GM12873 (cell line): ENCODE results near the gene FRYL.

Experiments
- TF ChIP-seq, protein P1 (sequence below): IDR thresholded peaks from 2 replicates; pipeline ENCODE4 v1.5.1; 2012; ENCODE audit warnings: low read depth, mild to moderate bottlenecking, moderate library complexity, low read length, control low read depth; ENCODE audit not compliant: insufficient read depth; ENCODE audit errors: missing control alignments

Gene FRYL

DNA sequence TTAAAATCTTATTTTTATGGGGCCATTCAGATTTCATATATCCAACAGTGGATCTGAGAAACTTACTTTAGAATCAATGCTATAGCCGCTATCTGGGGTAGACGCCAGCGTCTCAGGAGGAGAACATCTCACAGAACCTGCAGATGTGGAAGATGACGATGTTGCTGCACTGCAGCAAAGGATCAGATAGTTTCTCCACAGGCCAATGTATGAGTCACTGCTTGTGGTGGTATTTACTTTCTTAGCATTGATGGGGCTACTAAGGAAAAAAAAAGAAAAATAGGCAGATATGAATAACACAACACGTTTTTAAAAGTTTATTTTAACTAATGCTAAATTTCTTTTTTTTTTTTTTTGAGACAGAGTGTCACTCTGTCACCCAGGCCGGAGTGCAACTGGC, 204.1 kb downstream of the FRYL start:
- TF ChIP-seq, protein P1, sequence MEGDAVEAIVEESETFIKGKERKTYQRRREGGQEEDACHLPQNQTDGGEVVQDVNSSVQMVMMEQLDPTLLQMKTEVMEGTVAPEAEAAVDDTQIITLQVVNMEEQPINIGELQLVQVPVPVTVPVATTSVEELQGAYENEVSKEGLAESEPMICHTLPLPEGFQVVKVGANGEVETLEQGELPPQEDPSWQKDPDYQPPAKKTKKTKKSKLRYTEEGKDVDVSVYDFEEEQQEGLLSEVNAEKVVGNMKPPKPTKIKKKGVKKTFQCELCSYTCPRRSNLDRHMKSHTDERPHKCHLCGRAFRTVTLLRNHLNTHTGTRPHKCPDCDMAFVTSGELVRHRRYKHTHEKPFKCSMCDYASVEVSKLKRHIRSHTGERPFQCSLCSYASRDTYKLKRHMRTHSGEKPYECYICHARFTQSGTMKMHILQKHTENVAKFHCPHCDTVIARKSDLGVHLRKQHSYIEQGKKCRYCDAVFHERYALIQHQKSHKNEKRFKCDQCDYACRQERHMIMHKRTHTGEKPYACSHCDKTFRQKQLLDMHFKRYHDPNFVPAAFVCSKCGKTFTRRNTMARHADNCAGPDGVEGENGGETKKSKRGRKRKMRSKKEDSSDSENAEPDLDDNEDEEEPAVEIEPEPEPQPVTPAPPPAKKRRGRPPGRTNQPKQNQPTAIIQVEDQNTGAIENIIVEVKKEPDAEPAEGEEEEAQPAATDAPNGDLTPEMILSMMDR, result no peak

DNA sequence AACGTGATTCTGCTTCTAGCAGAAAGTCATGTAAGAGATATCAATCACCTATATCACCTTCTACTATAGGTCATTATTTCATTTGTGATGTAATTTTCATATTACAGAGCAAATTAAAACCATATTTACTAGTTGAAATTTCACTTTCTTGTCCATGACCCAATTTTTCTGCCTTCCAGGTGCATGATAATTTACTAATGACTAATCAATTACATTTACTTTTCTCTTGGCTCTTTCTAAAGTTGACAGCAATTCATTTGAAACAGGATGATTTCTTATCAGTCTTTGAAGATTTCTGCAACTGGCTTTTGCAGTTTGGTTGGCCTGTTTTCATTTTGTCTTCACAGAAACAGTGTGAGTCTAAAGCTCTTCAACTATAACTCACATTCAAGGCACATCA, 208.6 kb downstream of the FRYL start:
- TF ChIP-seq, protein P1, result no peak

DNA sequence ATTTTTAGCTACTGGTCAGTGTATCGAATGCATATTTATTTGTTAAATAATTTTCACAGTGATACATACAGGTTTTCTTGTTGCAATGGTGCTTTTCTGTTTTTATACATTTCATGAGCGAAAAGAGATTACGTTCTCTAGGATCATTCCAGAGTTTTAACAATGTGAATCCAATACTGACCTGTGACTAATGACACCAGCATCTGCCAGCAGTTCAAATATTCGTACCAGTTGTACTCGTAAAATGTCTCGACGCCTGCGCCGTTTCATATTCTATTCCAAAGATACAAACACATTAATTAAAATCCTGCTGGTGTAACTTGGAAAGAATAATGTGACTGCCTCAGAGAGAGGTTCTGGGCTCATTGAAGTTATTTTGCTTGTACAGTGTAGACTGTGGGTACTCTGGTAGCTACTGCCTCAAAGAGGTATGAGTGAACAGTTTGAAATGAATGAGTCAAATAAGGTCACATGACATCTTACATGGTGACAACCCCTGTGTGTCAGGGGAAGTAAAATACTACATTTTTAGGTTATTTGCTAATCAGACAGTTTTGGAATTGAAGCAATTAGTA, 209.3 kb downstream of the FRYL start:
- TF ChIP-seq, protein P1, result no peak

DNA sequence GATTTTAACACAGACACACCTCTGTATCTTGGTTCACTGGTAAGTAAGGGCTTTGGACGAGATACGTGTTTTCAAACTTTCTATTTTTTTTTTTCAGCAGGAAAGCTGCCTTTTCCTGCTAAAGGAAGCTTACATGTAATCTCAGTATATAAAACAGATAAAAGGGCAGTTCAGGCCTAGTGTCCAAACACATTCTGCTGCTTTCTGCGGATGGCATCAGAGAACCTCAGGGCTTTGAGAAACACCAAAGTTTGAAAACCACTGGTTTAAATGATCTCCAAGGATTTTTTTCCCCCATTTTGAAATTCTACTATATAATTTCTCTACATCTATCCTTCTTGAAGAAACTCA, 214.1 kb downstream of the FRYL start:
- TF ChIP-seq, protein P1, result no peak

DNA sequence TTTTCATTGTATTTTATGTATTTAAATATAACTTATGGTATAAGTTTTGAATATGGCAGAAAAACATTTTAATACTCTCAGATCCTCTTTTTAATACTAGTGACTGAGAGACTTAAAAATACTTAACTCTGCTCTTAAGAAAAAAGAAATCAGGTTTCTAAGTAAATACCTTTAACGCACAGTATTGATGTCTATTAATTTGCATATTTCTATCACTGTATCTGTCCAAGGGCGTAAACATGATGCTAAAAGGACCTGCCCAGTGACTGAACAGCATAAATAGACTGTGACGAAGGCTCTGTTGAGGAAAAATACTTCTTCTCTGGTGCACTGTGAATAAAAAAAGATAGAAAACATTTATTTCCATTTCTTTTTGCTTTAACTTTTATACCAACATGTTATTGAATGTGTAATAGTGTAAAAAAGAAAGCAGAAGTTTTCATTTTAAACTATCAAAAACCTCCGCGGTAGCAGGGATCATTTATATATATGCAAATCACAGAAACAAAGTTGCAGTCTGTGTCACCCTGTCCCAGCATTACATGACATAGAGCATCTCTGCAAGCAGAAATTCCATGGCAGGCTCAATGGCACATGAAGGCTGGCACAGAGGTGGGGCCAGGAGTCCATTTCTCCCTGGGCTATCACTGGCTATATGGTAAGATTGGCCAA, 214.6 kb downstream of the FRYL start:
- TF ChIP-seq, protein P1, result no peak

DNA sequence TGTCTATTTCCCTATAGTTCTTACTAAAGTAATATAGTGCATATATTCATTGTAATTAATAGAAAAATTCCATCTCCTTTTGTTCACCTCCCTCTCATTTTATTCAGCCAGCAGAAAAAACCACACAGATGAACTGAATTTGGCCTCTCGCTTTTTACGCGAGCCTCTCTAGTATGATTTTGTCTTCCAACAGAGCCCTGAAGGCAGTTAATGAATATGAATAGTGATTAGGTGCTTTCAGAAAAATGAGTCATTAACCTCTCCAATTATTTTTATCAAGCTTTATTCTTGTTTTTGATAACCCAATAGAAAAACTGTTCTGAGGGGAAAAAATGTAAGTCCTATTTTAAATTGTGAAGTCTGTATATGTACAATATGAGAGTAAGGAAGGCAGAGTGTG, 215.9 kb downstream of the FRYL start:
- TF ChIP-seq, protein P1, result no peak

DNA sequence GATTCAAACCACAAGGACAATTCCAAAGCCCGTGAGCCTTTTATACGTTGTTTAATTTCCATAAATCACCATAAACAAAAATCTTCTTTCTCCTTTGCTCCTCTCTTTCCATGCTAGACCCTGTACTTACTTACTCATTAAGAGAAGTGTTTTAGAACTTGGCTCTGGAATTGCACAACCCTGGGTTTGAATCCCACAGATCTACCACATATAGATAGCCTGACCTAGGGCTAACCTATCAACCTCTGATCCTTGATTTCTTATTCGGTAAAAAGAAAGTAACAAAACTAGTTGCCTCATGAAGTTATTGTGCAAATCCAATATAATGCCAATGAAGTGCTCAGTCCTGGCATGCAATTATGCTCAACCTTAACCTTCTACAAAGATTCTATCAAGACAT, 221.3 kb downstream of the FRYL start:
- TF ChIP-seq, protein P1, result no peak
